Measurements from ENCODE around the gene KCNIP1. TPM values are rescaled to one million over a fixed set of nuclear protein-coding genes. Genes with fewer than 3 reads are reported as not detected.

The KCNIP1 gene
- total and polyA plus RNA-seq, 10 of the 15 experiments (the other 5 are each of a cell fraction or from before 2014, with no cell fraction given) = not detected

DNA sequence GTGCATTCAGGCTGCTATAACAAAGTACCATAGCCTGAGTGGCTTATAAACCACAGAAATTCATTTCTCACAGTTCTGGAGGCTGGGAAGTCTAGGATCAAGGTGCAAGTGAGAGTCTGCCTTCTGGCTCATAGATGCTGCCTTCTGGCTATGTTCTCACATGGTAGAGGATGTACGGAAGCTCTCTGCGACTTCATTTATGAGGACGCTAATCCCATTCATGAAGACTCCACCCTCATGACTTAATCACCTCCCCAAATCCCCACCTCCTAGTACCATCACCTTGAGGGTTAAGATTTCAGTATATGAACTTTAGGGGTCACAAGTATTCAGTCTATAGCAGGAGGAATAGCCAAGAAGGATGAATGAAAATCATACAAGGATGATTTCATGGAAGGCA is 37.3 kb upstream of the KCNIP1 start:
- 53% methylated on average over 3 of the region's 3 CpGs for WGBS (ENCODE audit: insufficient coverage, insufficient replicate concordance, low lambda C conversion rate, missing lambda C conversion rate)
- ChIA-PET RAD21 (ENCODE audit: unreplicated experiment) (no interaction called here), SMC1A (ENCODE audit: uncharacterized antibody, unreplicated experiment) (no interaction called here), POLR2A (no interaction called here), CTCF (no interaction called here)
- Histone ChIP-seq H3K27me3 (replicated peaks in 1 of 2; ENCODE audit: control insufficient read depth in 2 of 2, insufficient read depth in 2 of 2, low read length in 1 of 2) (no peaks in the 10 kb centered on the region; a peak in 1 of 4 replicates), H2AFZ (ENCODE audit: control insufficient read depth, low read depth, low read length) (no peak overlapping the region), H3K79me2 (ENCODE audit: control insufficient read depth, insufficient read depth, low read length) (no peaks in the 10 kb centered on the region), H4K20me1 (ENCODE audit: control insufficient read depth, insufficient read depth) (no peaks in the 10 kb centered on the region), H3K4me2 (ENCODE audit: control insufficient read depth, insufficient read depth) (no peak overlapping the region), H3K27ac (ENCODE audit: control insufficient read depth, insufficient read depth) (no peak overlapping the region), H3K4me1 (ENCODE audit: control insufficient read depth, insufficient read depth, low read length) (no peaks in the 10 kb centered on the region), H3K9ac (ENCODE audit: control insufficient read depth, insufficient read depth, low read length) (no peak overlapping the region), H3K9me3 (replicated peaks; ENCODE audit: control insufficient read depth, insufficient read depth, low read length) (no peaks in the 10 kb centered on the region), H3K4me3 (no peak overlapping the region), H3K36me3 (ENCODE audit: control insufficient read depth in 2 of 2, insufficient read depth in 2 of 2, low read length in 1 of 2) (no peaks in the 10 kb centered on the region)
- no peak for DNase-seq (ENCODE audit: low read depth, low spot score)
- TF ChIP-seq YBX1 (IDR thresholded peaks at IDR 0.05) (no peak), FOS (IDR thresholded peaks at IDR 0.05; ENCODE audit: borderline replicate concordance, extremely low read depth, insufficient read length) (no peak), ZNF384 (IDR thresholded peaks at IDR 0.05; ENCODE audit: borderline replicate concordance, low read depth, low read length) (no peak), IKZF1 (conservative IDR thresholded peaks at IDR 0.05) (no peak), NR2C2 (IDR thresholded peaks at IDR 0.05; ENCODE audit: borderline replicate concordance, control insufficient read depth, insufficient read length, low read depth) (no peak), PML (IDR thresholded peaks at IDR 0.05; ENCODE audit: low read length) (no peak)
- TF ChIP-seq, protein P1, sequence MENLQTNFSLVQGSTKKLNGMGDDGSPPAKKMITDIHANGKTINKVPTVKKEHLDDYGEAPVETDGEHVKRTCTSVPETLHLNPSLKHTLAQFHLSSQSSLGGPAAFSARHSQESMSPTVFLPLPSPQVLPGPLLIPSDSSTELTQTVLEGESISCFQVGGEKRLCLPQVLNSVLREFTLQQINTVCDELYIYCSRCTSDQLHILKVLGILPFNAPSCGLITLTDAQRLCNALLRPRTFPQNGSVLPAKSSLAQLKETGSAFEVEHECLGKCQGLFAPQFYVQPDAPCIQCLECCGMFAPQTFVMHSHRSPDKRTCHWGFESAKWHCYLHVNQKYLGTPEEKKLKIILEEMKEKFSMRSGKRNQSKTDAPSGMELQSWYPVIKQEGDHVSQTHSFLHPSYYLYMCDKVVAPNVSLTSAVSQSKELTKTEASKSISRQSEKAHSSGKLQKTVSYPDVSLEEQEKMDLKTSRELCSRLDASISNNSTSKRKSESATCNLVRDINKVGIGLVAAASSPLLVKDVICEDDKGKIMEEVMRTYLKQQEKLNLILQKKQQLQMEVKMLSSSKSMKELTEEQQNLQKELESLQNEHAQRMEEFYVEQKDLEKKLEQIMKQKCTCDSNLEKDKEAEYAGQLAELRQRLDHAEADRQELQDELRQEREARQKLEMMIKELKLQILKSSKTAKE (IDR thresholded peaks at IDR 0.05; ENCODE audit: low read depth, poor library complexity, severe bottlenecking) = no peak
- no TSS peak for BruUV-seq (replicated peaks)
- in situ Hi-C loops (cut with MboI) = no loop called here
- no peak for ATAC-seq
- FAIRE-seq = no peak
- intact Hi-C loops (cut with micrococcal nuclease; ENCODE audit: unreplicated experiment) = no loop called here

Data from GM12878 (cell line).